CD4-positive, alpha-beta T cell treated with Interleukin-17A for 1 hour (primary cell): ENCODE data around the gene KRTAP10-5.
A peak's percentile ranks its signal among the peaks of the same experiment; 100 is the strongest.
"Not testable (repeated sequence)": the region's sequence is repeated elsewhere in the genome, so short reads cannot be mapped to it uniquely, and the experiment has no call there.

ENCODE experiments used
- DNase-seq: peaks from one replicate; pipeline ENCODE4 v3.0.0-alpha.2; 2020

KRTAP10-5 gene

DNA sequence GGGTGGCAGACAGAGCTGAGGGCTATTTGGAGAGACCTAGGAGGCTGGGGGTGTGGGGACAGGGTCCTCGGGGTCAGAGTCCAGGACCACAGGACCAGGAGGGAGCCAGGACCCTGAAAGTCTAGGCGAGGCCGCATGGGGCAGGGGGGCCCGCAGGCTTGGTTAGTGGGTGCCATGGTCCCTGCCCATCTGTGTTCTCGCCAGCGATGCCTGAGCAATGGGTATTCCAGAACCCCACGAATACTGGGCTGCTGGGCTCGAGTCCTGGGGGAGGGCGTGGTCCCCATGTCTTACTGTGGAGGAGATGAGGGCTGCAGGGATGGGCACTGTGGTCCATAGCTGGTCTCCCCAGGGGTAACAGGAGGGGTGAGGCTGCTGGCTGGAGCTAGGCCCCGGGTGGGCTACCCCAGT lies 9.9 kb upstream of the KRTAP10-5 start:
- no peak for DNase-seq

DNA sequence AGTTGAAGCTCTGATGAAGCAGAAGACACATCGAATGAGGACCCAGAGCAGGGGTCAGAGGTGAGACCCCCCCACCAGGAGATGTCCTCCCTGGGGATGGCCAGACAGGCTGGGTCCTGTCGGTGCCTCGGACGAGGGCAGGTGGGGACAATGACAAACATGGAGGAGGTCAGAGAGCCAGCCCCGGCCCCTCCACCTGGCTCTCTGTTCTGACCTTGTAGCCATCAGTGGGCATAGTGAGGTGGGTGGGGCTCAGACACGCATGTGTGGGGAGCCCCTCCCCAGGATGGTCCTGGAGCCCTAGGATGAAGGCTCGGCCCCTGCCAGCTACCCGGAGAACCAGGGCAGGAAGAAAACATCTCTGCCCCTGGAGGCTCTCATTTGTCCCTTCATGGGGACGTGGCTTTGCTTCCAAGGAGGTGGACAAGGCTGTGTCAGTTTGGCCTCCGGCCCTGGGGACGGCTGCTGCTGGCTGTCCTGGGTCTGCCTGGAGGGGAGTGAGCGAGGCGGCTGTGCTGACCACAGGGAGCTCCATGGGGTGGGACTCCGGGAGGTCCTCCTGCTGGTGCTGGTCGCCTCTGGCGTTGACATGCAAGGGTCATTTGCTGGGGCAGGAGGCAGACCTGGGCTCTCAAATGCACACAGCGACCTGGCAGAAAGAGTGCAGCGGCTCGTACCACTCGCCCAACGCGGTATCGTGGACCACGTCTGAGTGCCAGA lies 9.3 kb upstream of the KRTAP10-5 start:
- no peak for DNase-seq

DNA sequence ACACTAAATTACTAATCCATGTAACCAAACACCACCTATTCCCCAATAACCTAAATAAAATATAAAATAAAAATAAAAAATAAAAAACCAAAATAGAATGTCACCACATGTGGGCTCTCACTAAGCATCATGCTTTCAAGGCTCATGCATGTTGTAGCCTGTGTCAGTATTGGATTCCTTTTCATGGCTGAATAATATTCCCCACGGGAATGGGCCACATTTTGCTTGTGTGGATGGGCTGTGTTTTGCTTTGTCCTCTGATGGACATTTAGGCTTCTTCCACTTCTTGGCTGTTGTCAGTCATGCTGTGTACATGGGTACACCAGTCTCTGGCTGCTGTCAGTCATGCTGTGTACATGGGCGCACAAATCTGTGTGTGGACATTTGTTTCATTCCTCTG lies 8.7 kb upstream of the KRTAP10-5 start:
- no peak for DNase-seq

- no peak for DNase-seq
Measured at GRCh38 chr21:44585892-44586291, 5.5 kb upstream of the KRTAP10-5 start.

DNA sequence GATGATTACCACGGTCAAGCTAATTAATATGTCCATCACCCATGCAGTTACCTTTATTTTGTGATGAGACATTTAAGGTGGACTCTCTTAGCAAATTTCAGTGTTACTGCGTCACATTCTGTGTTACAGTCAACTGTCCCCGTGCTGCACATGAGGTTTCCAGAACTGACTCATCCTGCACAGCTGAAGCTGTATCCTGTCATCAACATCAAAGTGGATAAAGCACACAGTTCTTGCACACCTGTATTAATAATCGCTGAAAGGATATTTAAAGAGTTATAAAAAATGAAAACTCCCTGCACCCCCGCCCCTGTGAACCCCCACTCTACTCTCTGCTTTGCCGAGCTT lies 3.4 kb upstream of the KRTAP10-5 start:
- peak; percentile 25 for DNase-seq

DNA sequence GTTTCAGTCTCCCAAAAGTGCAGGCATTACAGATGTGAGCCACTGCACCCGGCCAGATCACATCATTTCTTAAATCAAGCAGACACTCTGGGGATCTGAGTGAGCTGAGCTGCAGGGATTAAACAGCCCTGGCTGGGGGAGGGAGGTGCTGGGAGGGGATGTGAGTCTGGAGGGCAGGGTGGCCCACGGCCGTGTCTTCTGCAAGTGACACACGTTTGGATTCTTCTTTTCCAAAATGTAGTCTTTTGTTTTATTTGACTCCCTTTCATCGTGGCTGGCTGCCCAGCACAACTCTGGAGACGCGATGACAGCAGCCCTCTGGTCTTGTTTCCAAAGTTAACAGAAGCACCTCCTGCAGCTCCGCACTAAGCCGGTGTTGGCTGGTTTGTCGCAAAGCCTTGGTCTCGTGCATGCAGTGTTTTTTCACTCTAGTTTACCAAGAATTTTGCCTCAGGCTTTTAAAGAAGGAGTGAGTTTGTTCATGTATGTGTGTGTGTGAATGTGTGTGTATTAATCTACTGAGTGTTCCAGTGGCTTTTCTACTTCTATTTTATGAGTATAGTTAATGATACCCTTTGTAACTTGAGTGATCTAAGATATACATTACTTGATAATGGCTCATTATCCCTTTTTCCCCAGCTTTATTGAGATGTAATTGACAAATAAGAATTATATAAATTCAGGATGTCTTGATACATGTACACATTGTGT lies 2.8 kb upstream of the KRTAP10-5 start:
- DNase-seq, result no peak

- DNase-seq, result no peak
Measured at GRCh38 chr21:44582055-44582454, 1.7 kb upstream of the KRTAP10-5 start.

DNA sequence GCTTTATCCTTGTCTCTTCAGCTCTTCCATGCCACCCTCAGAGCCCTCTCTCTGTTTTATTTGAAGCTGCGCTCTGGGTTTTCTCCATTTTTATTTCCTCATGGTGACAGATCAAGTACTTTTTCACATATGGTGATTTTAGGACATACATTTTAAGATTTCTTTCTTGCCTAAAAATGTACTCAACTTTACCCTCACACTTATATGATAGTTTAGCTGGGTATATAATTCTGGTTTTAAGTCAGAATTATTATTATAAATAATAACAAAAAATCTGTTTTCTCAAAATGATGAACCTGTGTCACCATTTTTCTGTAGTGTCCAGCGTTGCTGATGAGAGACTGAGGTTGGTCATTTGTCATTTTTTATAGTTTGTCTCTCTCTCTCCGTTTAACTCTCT lies 754 bp upstream of the KRTAP10-5 start:
- DNase-seq, result no peak

GRCh38 chr21:44579833-44580144 lies 615 bp downstream of the KRTAP10-5 start:
- DNase-seq, result no peak

DNA sequence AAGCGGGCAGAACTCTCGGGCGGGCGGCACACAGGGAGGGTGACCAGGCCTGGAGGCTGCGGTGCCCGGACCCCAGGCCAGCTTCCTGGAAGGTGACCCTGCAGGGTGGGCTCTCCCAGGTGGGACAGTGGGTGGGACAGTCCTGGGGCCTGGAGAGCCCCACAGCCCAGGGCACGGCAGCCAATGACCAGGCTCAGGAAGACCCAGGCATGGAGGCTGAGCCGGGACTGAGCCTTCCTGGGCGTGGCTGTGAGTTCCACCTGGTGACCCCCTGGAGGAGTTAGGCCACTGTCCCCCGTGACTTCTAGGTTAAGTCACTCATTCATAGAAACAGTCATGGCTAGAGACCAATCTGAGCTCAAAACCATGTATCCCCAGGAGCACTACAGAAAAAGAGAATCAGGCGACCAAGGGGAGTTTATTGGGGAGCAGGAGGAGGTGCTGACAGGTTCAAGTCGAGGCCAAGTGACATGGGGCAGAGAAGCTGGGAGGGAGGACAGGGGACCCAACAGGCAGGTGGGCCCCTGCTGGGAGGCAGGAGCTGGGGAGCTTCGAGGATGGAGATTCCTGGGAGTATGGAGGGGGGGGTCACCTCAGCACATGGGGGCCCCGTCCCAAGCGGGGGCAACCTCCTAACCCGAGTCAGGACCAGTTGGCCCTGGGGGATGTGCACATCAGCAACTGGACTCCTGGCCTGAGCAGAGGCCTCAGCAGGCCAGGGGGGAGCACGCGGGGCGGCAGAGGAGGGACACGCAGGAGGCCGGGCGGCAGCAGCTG lies 1.2 kb downstream of the KRTAP10-5 start:
- no peak for DNase-seq

GRCh38 chr21:44578371-44579055 lies 1.9 kb downstream of the KRTAP10-5 start:
- DNase-seq, result no peak

DNA sequence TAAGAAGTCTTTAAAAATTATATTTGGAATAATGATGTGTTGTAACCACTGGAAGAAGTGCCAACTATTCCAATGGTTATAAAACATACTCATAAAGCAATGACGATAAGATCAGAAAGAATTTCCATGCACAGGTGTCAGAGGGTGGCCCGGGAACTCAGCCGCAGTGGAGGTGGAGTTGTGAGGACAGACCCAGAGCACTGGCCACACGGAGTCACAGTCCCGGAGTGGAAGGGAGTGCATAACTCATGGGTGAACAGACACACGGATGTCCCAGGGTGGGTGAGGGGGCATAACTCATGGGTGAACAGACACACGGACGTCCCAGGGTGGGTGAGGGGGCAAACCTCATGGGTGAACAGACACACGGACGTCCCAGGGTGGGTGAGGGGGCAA lies 4.4 kb downstream of the KRTAP10-5 start:
- DNase-seq, result no peak

DNA sequence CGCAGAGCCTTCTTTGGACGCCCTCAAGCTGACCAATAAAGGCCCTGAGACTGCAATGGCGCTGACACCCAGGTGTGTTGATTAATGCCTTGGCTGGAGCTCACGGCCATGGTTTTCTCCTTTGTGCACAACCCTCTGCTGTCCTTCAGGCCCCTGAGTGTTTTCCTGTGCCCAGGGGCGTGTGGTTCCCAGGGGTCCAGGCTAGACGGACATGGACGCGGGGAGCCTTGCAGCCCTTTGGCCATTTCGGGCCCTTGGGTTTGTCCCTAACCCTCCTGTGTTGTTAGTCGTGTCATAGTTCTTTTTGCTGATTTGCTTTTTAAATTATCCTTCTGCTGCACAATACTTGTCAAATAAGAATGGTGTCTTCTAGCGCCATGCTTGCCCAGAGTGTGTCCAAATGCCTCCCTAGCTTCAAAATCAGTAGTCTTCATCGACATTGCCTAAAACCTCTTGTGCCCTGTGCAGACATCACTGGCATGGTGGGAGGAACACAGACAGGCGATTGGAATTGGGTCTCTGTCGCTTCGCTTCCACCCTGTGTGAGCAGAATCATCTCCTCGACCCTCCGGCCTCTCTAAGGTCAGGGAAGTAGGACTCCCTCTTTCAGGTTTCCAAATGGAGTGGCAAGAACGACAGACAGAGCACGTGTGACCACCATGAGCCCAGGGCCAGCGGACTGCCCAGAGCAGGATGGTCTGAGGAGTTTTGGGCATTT lies 4.9 kb downstream of the KRTAP10-5 start:
- DNase-seq, result no peak

DNA sequence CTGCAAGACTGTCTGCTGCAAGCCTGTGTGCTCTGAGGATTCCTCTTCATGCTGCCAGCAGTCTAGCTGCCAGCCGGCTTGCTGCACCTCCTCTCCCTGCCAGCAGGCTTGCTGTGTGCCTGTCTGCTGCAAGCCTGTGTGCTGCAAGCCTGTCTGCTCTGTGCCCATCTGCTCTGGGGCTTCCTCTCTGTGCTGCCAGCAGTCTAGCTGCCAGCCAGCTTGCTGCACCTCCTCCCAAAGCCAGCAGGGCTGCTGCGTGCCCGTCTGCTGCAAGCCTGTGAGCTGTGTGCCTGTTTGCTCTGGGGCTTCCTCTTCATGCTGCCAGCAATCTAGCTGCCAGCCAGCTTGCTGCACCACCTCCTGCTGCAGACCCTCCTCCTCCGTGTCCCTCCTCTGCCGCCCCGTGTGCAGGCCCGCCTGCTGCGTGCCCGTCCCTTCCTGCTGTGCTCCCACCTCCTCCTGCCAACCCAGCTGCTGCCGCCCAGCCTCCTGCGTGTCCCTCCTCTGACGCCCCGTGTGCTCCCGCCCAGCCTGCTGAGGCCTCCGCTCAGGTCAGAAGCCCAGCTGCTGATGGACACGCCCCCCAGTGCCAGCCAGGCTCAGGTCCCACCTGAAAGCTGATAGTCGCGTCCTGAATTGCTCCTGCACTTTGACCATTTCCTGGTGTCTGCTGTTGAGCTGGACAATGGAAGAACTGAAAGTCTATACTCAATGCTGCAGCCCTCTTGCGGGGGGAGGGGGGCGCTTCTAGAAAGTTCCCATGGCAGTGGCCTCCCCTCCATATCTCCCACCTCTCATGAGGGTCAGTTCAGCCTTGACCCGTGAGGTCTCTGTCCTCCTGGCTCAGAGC lies 5.7 kb downstream of the KRTAP10-5 start:
- DNase-seq, result no peak

GRCh38 chr21:44573630-44574456 lies 6.6 kb downstream of the KRTAP10-5 start, which contains the start of gene KRTAP10-4:
TSS of gene KRTAP10-4 (plus strand) at chr21:44573729. CDS start at chr21:44573759, 30 bp downstream.
- DNase-seq, result not testable (repeated sequence)

GRCh38 chr21:44572959-44573583 lies 7.3 kb downstream of the KRTAP10-5 start:
- DNase-seq, result no peak

DNA sequence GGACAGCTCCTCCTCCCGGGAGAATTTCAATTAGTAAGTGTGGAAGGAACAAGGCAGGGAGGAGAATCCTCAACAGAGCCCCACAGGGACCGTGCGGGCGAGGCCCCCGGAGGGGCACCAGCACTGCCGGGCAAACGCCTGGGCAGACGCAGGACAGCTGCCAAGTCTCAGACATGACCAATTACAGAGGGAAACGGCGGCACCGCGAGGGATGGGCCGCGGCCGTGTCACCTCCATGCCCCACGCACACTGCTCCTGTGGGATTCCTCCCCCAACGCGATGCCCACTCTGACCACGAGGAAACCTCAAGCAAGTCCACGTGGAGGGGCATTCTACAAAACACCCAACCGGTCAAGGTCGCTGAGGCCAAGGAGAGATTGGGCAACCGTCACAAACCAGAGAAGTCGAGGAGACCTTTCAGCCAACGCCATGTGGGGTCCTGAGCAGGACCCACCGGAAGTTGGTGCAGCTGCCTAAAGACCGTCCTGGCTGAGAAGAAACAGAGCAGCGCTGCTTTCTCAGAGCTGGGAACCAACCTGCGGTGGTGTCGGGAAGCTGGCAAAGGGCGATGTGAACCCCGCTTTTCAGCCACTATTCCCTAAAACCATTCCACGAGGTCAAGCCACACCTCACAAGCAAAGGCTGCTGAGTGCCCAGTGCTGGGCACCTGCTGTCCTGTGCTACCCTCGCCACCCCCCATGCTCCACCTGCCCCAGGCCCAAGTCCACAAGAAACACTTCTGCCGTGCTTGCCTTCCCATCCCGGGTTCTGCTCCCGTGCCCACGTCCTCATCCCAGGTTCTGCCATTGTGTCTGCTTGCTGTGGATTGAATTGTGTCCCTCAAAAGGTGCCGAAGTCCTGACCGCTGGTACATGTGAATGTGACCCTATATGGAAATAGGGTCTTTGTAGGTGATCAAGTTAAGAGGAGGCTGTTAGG lies 8.3 kb downstream of the KRTAP10-5 start:
- no peak for DNase-seq

DNA sequence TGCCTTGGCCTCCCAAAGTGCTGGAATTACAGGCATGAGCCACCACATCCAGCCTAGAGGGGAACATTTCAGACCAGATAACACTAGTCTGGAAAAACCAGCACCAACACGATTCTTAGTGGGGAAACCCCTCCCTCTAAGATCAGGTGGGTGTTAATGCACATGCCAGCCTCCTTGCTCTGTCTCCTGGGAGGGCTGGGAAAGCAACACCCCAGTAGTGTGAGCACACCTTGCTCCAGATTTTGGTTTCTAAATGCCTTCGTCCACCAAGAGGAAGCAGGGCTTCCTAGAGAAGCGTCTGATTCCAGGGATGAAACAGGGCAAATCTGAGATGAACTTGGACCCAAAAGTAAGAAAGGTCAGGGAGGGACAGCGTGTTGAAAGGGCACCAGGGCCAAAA lies 9.1 kb downstream of the KRTAP10-5 start:
- DNase-seq, result no peak

GRCh38 chr21:44569861-44570517 lies 10.4 kb downstream of the KRTAP10-5 start:
- no peak for DNase-seq
